ENCODE measurements around the gene INPP5J. TPM values are rescaled to one million over a fixed set of nuclear protein-coding genes. Genes with fewer than 3 reads are reported as not detected.

INPP5J gene
- total RNA-seq, 2 experiments from 2014 or later: 0.59 to 0.69 TPM

GRCh38 chr22:31085928-31086327 lies 36.8 kb upstream of the INPP5J start:
- Histone ChIP-seq H3K9me3 (ENCODE audit: control insufficient read depth in 1 of 2, insufficient read depth in 1 of 2, low read length in 2 of 2) (no peaks in the 10 kb centered on the region), H3K27ac (ENCODE audit: low read depth in 1 of 2, low read length in 2 of 2) (no peak overlapping the region), H3K4me3 (ENCODE audit: low read length) (no peak overlapping the region), H3K27me3 (ENCODE audit: control insufficient read depth in 1 of 2, insufficient read depth in 2 of 2, low read length in 2 of 2) (no peaks in the 10 kb centered on the region), H3K36me3 (ENCODE audit: insufficient read depth, low read length) (no peaks in the 10 kb centered on the region), H3K4me1 (ENCODE audit: insufficient read depth, low read length) (peaks cover 48% of the 10 kb centered on the region)
- Mint-ChIP-seq H3K27ac (no peak overlapping the region), H3K36me3 (ENCODE audit: low read depth) (no peaks in the 10 kb centered on the region), H3K9me3 (no peaks in the 10 kb centered on the region), H3K4me3 (peak overlapping the region; percentile 54), H3K27me3 (no peaks in the 10 kb centered on the region), H3K4me1 (ENCODE audit: low read depth) (peaks cover 33% of the 10 kb centered on the region)
- POLR2A ChIA-PET: interaction anchor here (1.5 to 3.8 kb wide), 3 partner anchors 22 to 145 kb away, joined by 13 to 23 read pairs (median 22); partner anchors contain the start of genes MORC2, SELENOM and TUG1
- CTCF ChIA-PET: interaction anchor here (1.6 kb wide), 1 partner anchor 166 kb away, joined by 9 read pairs; no protein-coding TSS in a partner anchor
- no peak for TF ChIP-seq CTCF (IDR thresholded peaks at IDR 0.05)
- DNase-seq (no peak), ATAC-seq (ENCODE audit: poor library complexity) (no peak)
- intact Hi-C loops (cut with DNase I, micrococcal nuclease): loop anchor here (1.0 to 10.0 kb wide), 9 partner anchors 61 to 495 kb away; partner anchors contain the start of genes DUSP18 (in 1 of the 2), PES1 (in 1 of the 2) and SLC35E4 (in 1 of the 2)

GRCh38 chr22:31086703-31087330 lies 35.9 kb upstream of the INPP5J start:
- no peaks in the 10 kb centered on the region for H3K9me3 Mint-ChIP-seq

GRCh38 chr22:31087744-31088215 lies 35.0 kb upstream of the INPP5J start:
- no peak overlapping the region for H3K27ac Mint-ChIP-seq
- peaks cover 31% of the 10 kb centered on the region for H3K4me1 ChIP-seq (ENCODE audit: insufficient read depth, low read length)
- POLR2A ChIA-PET: no interaction called here

More at GRCh38 chr22:31086703-31087330, 35.9 kb upstream of the INPP5J start:
- Histone ChIP-seq H3K9me3 (ENCODE audit: control insufficient read depth in 1 of 2, insufficient read depth in 1 of 2, low read length in 2 of 2) (no peaks in the 10 kb centered on the region), H3K36me3 (ENCODE audit: insufficient read depth, low read length) (no peaks in the 10 kb centered on the region), H3K4me3 (ENCODE audit: low read length) (no peak overlapping the region), H3K4me1 (ENCODE audit: insufficient read depth, low read length) (peaks cover 40% of the 10 kb centered on the region), H3K27me3 (ENCODE audit: control insufficient read depth in 1 of 2, insufficient read depth in 2 of 2, low read length in 2 of 2) (no peaks in the 10 kb centered on the region), H3K27ac (ENCODE audit: low read depth in 1 of 2, low read length in 2 of 2) (no peak overlapping the region)
- TF ChIP-seq CTCF (IDR thresholded peaks at IDR 0.05): no peak
- Mint-ChIP-seq H3K27ac (no peak overlapping the region), H3K4me1 (ENCODE audit: low read depth) (peaks cover 27% of the 10 kb centered on the region), H3K4me3 (peak overlapping the region; percentile 39), H3K27me3 (no peaks in the 10 kb centered on the region), H3K36me3 (ENCODE audit: low read depth) (no peaks in the 10 kb centered on the region)
- ChIA-PET CTCF (no interaction called here), POLR2A (no interaction called here)
- intact Hi-C loops (cut with DNase I, micrococcal nuclease): loop anchor here (1.0 to 10.0 kb wide), 5 partner anchors 60 to 452 kb away; partner anchors contain the start of genes DUSP18 (in 1 of the 2) and SLC35E4 (in 1 of the 2)
- no peak for DNase-seq
- ATAC-seq (ENCODE audit: poor library complexity): no peak

More at GRCh38 chr22:31087744-31088215, 35.0 kb upstream of the INPP5J start:
- no peaks in the 10 kb centered on the region for H3K36me3 ChIP-seq (ENCODE audit: insufficient read depth, low read length)
- ATAC-seq (ENCODE audit: poor library complexity) (no peak), DNase-seq (no peak)
- Mint-ChIP-seq H3K27me3 (no peaks in the 10 kb centered on the region), H3K4me1 (ENCODE audit: low read depth) (peaks cover 17% of the 10 kb centered on the region), H3K9me3 (no peaks in the 10 kb centered on the region), H3K4me3 (no peak overlapping the region), H3K36me3 (ENCODE audit: low read depth) (no peaks in the 10 kb centered on the region)
- H3K4me3 ChIP-seq (ENCODE audit: low read length): no peak overlapping the region
- CTCF ChIA-PET: no interaction called here
- no peaks in the 10 kb centered on the region for H3K9me3 ChIP-seq (ENCODE audit: control insufficient read depth in 1 of 2, insufficient read depth in 1 of 2, low read length in 2 of 2)
- H3K27me3 ChIP-seq (ENCODE audit: control insufficient read depth in 1 of 2, insufficient read depth in 2 of 2, low read length in 2 of 2): no peaks in the 10 kb centered on the region
- intact Hi-C loops (cut with DNase I, micrococcal nuclease): loop anchor here (5.0 to 10.0 kb wide), 4 partner anchors 60 to 423 kb away; partner anchors contain the start of gene DUSP18 (in 1 of the 2)
- H3K27ac ChIP-seq (ENCODE audit: low read depth in 1 of 2, low read length in 2 of 2): no peak overlapping the region
- TF ChIP-seq CTCF (IDR thresholded peaks at IDR 0.05): no peak

Measured in CD4-positive, alpha-beta T cell (primary cell).